ENCODE data around the gene TFCP2L1.

Gene TFCP2L1

GRCh38 chr2:121260370-121261154 is 24.4 kb downstream of the TFCP2L1 start:
- no peak for DNase-seq

DNA sequence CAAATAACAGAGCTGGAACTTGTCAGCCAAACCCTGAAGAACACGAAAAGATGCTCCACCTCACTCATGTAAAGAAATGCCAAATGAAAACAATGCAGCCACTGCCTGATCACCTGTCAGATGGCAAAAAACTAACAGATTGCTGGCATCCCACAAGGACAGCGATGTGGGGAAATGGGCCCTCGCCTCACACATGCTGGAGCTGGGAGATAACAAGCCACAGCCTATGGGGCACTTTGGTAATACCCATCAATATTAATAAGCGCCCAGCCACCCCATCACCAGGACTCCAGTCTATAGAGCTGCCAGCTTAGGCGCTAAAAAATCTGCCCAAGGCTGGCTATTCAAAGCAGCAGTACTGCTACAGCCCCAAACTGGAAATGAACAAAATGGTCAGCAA is 27.0 kb downstream of the TFCP2L1 start:
- DNase-seq, result no peak

GRCh38 chr2:121257480-121257840 is 27.5 kb downstream of the TFCP2L1 start:
- no peak for DNase-seq

GRCh38 chr2:121256720-121257479 is 28.1 kb downstream of the TFCP2L1 start:
- no peak for DNase-seq

DNA sequence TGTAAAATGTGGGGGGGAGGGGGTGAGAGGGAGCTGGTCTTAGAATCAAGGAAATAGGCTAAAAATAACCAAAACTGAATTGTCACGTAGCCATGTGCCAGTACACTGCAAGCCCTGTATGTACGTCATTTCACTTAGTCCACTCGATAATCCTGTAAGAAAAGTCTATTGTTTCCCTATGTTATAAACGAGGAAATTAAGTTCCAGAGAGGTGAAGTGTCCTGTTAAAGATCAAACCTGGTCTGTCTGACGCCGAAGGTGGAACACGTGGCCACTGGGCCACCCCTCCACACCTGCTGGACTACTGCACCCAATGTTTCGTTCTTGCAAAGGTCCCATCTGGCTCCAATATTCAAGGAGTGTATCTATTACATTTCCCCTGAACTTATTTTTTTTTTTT is 29.6 kb downstream of the TFCP2L1 start:
- DNase-seq, result no peak

- no peak for DNase-seq
These were observed 30.3 kb downstream of the TFCP2L1 start for GRCh38 chr2:121254748-121255147.

DNA sequence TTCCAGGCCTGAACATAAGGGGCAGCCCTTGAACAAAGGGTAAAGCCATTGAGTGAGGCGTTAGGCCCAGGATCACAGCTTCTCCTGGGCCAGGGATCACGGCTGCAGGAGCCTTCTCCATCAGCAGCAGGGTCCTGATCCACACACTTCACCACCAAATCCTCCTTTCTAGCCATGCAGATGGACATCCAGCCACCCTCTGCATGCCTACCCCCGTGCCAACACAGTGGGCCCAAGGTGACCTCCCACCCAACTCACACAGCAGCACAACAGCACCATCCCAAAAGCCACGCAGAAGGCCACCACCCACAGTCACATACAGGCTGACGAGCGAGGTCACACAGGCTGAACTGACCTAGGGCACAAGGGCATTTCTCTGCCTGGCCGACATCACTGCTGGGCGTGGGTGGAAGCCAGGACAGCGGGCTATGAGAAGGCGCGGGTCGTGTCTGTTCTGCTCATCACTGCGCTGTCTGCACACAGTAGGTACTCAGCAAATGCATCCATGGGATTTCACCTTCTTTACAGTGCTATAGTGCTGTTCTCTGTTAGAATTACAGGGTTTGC is 31.2 kb downstream of the TFCP2L1 start:
- no peak for DNase-seq

DNA sequence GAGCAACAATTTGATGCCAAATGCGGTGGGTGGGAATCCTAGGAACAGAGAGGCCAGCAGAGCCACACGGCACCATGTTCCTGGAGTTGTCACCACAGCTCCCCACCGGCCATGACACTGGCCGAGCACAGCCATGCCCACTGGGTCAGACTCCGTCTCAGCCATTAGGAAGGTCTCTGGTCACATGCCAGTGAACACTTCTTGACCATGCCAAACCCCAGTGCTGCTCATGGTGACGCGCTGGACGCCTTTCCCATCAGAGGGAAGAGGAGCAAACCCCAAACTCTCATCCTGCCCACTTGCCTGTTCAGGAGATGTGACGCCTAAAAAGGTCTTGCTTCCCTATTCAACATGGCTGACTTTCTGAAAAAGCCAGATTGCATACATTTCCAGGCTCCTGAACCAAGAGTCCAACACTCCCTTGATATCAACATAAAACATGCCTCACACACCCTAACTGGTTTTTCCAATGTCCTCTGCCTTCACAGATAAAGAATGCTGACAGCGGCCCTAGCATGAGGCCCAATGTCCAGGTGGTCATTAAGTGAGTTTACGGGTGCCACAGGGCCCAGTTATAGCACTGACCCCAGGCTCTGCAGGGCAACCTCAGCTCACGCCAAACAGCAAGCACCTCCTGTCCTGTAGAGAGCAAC is 31.9 kb downstream of the TFCP2L1 start:
- DNase-seq, result no peak

- DNase-seq, result no peak
These were observed 33.5 kb downstream of the TFCP2L1 start for GRCh38 chr2:121251497-121251896.

- DNase-seq, result no peak
These were observed 36.1 kb downstream of the TFCP2L1 start for GRCh38 chr2:121248766-121249343.

DNA sequence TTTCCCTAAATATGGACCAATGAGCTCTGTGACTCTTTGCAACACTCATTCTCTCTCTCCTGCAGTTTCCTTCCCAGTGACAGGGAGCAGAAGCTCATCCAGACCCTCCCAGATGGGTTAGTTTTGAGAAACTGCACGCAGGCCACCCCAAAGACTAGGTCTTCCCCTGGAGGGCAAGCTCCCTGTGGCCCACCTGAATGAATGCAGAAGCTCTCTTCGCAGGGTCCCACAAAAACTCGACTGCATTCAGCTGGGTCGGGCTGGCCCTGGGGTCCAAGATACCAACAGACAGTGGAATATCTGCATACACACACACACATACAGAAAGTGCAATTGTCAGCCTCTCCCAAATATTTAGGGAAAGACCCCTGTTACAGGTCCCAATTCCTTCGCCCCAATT is 37.0 kb downstream of the TFCP2L1 start:
- no peak for DNase-seq

DNA sequence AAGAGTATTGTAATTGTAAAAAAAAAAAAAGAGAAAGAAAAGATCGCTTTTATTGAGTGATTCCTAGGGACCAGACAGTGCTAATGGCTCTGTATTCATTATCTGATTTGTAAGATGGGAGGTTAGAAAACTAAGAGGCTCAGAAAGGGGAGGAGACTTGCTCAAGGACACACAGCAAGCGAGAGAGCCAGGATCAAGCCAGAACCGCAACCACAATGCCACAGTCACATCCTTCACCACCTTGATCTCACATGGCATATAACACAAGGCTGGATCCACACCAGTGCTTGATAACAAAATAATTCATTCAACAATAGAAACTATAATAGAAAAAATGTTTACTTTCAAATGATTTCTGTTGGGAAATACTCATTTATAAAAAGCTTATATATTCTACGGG is 37.5 kb downstream of the TFCP2L1 start:
- no peak for DNase-seq

DNA sequence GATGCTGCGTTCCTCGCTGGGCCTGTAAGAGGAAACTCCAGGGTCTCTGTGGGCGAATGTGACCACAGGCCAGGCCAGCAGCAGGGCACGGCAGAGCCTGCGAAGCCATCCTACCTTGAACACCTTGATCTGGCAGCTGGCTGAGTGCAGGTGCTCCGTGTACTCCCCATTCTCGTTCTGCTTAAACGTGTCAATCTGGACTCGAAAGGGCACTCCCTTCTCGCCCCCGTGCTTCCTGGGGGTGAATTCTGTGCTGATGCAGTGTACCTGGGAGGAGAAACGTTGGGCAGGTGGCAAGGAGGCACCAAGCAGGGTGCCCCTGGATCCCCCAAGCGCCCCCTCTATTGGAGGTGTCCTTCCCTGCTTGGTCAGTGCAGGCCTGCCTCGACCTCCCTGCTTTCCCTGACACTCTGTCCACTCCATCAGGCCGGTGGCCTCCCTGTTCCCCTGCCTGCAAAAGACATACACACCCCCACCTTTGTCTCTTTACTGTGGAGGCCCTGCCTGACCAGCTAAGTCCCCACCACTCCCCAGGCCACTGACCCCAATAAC is 38.2 kb downstream of the TFCP2L1 start:
- no peak for DNase-seq

DNA sequence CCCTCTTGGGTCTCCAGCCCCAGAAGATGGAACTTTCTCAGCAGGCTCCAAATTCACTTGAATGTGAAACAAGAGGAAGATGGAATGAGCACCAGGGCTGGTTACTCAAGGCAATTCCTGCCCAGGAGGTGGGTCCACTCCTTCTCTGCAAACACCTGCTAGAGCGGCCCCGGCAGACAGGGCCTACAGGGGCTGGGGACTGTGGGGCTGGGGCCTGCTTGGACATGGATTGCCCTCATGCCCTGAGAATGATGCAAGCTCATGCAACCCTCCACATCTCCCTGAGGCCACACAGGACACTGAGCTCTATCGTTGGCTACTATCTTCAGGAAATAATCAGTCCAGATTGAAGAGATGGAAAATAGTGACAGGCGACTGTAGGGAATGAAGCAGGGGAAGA is 39.1 kb downstream of the TFCP2L1 start:
- DNase-seq, result no peak

DNA sequence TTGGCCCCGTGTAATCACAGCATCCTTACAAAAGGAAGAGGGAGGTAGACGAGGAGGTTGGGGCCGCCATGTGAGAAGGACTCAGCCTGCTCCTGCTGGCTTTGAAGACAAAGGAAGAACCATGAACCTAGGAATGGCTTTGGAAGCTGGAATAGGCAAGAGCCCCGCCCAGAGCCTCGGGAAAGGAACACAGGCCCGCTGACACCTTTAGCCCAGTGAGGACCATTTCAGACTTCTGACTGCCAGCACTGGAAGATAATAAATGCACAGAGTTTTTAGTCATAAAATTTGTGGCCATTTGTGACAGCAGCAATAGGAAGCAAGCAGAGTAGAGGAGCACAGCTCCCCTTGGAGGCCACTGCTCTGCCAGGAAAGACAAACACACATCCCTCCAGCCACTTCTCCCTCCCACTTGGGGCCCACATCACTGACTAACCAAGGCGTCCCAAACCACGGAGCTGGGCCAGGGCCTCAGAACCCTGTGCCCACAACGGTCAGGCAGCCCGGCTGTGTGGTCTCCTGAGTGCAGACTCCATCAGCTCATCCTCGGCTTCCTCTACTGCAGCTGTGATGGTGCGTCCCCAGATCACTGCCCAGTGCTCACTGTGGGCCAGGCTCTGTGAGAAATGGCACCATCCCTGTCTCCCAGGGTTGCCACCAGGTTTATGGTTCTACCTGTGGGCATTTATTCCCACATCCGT is 39.7 kb downstream of the TFCP2L1 start:
- no peak for DNase-seq

GRCh38 chr2:121244616-121245015 is 40.4 kb downstream of the TFCP2L1 start:
- no peak for DNase-seq

GRCh38 chr2:121243821-121244460 is 41.1 kb downstream of the TFCP2L1 start:
- DNase-seq, result no peak

- no peak for DNase-seq
These were observed 42.0 kb downstream of the TFCP2L1 start for GRCh38 chr2:121242976-121243375.

DNA sequence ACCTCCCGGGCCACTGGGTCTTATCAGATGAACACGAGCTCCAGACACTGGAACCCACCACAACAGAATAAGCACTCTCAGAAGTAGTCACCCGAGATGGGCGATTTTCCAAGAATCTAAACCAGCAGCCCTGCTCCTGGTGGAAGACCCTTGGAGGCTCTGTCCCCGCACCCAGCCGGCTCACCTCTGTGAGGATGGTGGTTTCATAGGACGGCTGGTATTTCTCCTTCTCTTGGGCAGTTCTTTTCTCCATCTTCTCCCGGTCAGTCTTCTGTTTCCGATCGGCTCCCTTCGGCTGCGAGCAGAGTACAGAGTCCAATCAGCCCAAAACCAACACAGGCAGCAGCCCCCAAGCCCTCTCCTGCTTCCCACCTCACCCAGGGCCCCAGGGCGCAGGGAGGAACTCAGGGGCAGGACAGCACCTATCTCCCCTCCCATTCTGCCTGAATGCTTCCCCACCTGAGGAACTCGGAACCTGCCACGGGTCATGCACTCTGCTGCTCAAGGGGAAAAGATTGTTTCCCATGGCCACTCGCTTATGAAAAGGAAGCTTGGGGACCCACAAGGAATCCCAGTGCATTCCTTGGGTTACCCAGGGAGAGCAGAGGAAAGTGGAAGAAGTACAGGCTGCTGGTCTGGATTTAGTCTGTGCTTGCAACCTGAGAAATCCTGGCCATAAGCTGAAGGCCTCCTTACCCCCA is 42.7 kb downstream of the TFCP2L1 start:
- DNase-seq, result no peak

DNA sequence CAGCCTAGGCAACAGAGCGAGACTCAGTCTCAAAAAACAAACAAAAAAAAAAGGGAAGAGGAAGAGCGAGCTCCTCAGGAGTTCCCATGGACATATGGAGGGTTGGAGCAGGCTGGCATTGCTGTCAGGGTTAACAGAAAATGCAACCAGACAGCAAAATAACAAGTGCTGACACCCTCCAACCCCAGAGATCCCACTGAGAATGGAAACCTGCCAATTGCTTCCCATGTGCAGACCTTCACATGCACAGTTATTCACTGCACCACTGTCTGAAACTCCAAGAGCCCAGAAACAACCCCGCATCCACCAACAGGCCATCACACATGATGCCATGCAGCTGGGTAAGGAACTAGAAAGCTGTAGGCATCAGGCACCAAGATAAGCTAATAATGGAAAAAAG is 43.5 kb downstream of the TFCP2L1 start:
- no peak for DNase-seq

DNA sequence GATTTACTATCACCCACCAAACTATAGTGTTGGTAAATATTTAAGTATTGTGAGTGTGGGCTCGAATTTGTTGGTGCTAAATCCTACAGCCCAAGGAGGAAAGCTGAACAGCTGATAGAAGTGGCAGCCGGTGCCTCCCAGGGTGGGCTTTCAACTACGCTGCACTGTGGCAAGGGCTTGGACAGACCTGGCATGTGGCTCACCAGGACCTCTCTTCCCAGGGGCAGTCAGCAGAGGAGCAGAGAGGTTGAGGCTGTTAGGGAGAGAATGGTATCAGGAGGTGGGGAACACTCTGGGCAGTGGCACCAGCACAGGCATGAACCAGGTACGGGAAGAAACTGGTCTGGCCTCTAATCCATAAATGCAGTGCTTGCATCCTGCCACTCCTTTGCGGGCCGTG is 44.6 kb downstream of the TFCP2L1 start:
- no peak for DNase-seq

Data from activated naive CD4-positive, alpha-beta T cell treated with anti-CD3 and anti-CD28 coated beads, Interleukin-2, amount 50 U/mL, for 16 hours (primary cell).